K562 (cell line): Measurements from ENCODE around the gene DOLPP1. TPM values are rescaled to one million over a fixed set of nuclear protein-coding genes. Genes with fewer than 3 reads are reported as not detected.

ENCODE experiments used
- ADNP ChIP-seq: fragments of 200-800 bp; sonication (Bioruptor generic); IDR thresholded peaks from 2 replicates; pipeline ENCODE4 v1.6.1; 2016; ENCODE audit warnings: missing genetic modification characterization, missing compliant biosample characterization
- ARID2 ChIP-seq: fragments of 450-650 bp; IDR thresholded peaks from 2 replicates; pipeline ENCODE4 v1.6.1; 2017; ENCODE audit warnings: antibody characterized with exemption, mild to moderate bottlenecking
- BCLAF1 ChIP-seq, 2 experiments: fragments of 450-650 bp in 1 of 2; IDR thresholded peaks; 2 replicates each; pipeline ENCODE4 v1.6.1; 2011 to 2017; ENCODE audit warnings: low read depth in 2 of 2, antibody characterized with exemption in 1 of 2, borderline replicate concordance in 1 of 2, low read length in 1 of 2, mild to moderate bottlenecking in 1 of 2, mixed read lengths in 1 of 2; ENCODE audit not compliant: control insufficient read depth in 1 of 2
- HMG20B ChIP-seq: fragments of 250-450 bp; sonication (Bioruptor Pico); IDR thresholded peaks from 2 replicates; pipeline ENCODE4 v1.5.0; 2021; ENCODE audit warnings: mild to moderate bottlenecking
- HSF4 ChIP-seq: fragments of 250-450 bp; sonication (Bioruptor Pico); IDR thresholded peaks from 2 replicates; pipeline ENCODE4 v2.1.2; 2022; ENCODE audit warnings: mild to moderate bottlenecking, moderate library complexity, borderline replicate concordance
- ID3 ChIP-seq, 2 experiments: fragments of 250-450 bp in 1 of 2; fragments of 450-650 bp in 1 of 2; sonication (Bioruptor Pico) in 1 of 2; IDR thresholded peaks; 2 replicates each; pipeline versions ENCODE4 v1.6.1 to v1.8.0; 2016 to 2021; ENCODE audit warnings: mild to moderate bottlenecking in 2 of 2, moderate library complexity in 2 of 2, missing compliant biosample characterization in 1 of 2, missing genetic modification characterization in 1 of 2
- JUND ChIP-seq, 2 experiments: IDR thresholded peaks; 2 replicates in 1 of 2; 3 replicates in 1 of 2; pipeline ENCODE4 v1.6.1; 2011; ENCODE audit warnings: borderline replicate concordance in 2 of 2, low read depth in 2 of 2, low read length in 2 of 2, improper control_type of control experiment in 1 of 2, missing biosample characterization in 1 of 2, missing genetic modification characterization in 1 of 2, missing genetic modification reagents in 1 of 2
- MTF1 ChIP-seq: fragments of 250-450 bp; sonication (Bioruptor Pico); IDR thresholded peaks from 2 replicates; pipeline ENCODE4 v1.9.0; 2021; ENCODE audit warnings: moderate library complexity, mild to moderate bottlenecking, inconsistent platforms, borderline replicate concordance
- MYNN ChIP-seq, 2 experiments: sonication (generic); formaldehyde crosslinking in 1 of 2; IDR thresholded peaks; 2 replicates each; pipeline versions ENCODE4 v1.5.0 to v1.6.1; 2016 to 2020; ENCODE audit warnings: antibody characterized with exemption in 1 of 2, missing genetic modification reagents in 1 of 2
- NR4A1 ChIP-seq, 2 experiments: fragments of 250-450 bp in 1 of 2; fragments of 450-650 bp in 1 of 2; sonication (Bioruptor Pico) in 1 of 2; IDR thresholded peaks; 2 replicates each; pipeline versions ENCODE4 v1.4.0 to v1.6.1; 2016 to 2020; ENCODE audit warnings: mild to moderate bottlenecking in 2 of 2, missing compliant biosample characterization in 1 of 2, missing genetic modification characterization in 1 of 2, moderate library complexity in 1 of 2
- STAT5A ChIP-seq: IDR thresholded peaks from 2 replicates; pipeline ENCODE4 v1.6.1; 2012; ENCODE audit warnings: low read length, inconsistent platforms, borderline replicate concordance
- TCFL5 ChIP-seq: fragments of 250-450 bp; sonication (Bioruptor Pico); conservative IDR thresholded peaks from 2 replicates; pipeline ENCODE4 v1.6.1; 2021; ENCODE audit warnings: mild to moderate bottlenecking, moderate library complexity, matching md5 sums
- TFAP4 ChIP-seq: sonication (generic); formaldehyde crosslinking; IDR thresholded peaks from 2 replicates; pipeline ENCODE4 v1.8.0; 2022; ENCODE audit warnings: missing genetic modification reagents, mild to moderate bottlenecking, moderate library complexity, borderline replicate concordance
- YY1 ChIP-seq, 3 experiments: IDR thresholded peaks; 2 replicates each; pipeline ENCODE4 v1.6.1; 2011; ENCODE audit warnings: low read length in 2 of 3, mild to moderate bottlenecking in 2 of 3, moderate library complexity in 2 of 3, borderline replicate concordance in 1 of 3, control low read depth in 1 of 3, low read depth in 1 of 3; ENCODE audit not compliant: insufficient read depth in 3 of 3, insufficient replicate concordance in 2 of 3, control insufficient read depth in 1 of 3, insufficient read length in 1 of 3; ENCODE audit errors: extremely low read depth in 1 of 3
- ZFP36 ChIP-seq: fragments of 150-350 bp; IDR thresholded peaks from 2 replicates; pipeline ENCODE4 v1.6.1; 2018; ENCODE audit warnings: low read length, low read depth; ENCODE audit not compliant: partially characterized antibody
- ZNF143 ChIP-seq: sonication (generic); formaldehyde crosslinking; IDR thresholded peaks from 2 replicates; pipeline ENCODE4 v1.9.0; 2022; ENCODE audit warnings: mild to moderate bottlenecking, missing genetic modification reagents
- ZNF175 ChIP-seq: fragments of 200-800 bp; sonication (Bioruptor generic); IDR thresholded peaks from 2 replicates; pipeline ENCODE4 v1.6.1; 2016; ENCODE audit warnings: low read depth, mild to moderate bottlenecking, missing genetic modification characterization, missing compliant biosample characterization
- ZNF282 ChIP-seq: sonication (generic); formaldehyde crosslinking; IDR thresholded peaks from 2 replicates; pipeline ENCODE4 v1.8.1; 2023; ENCODE audit warnings: missing genetic modification reagents
- ZNF707 ChIP-seq: fragments of 250-450 bp; sonication (Bioruptor Pico); conservative IDR thresholded peaks from 2 replicates; pipeline ENCODE4 v1.8.0; 2022; ENCODE audit warnings: inconsistent platforms, mild to moderate bottlenecking, moderate library complexity
- polyA plus RNA-seq, 8 experiments: library from polyadenylated mRNA; depleted of rRNA in 4 of 8; stranded (reverse) in 5 of 8; unstranded in 3 of 8; fragments of >200 nt; fragmentation: Nextera tagmentation in 2 of 8; fragmentation: Illumina TruSeq in 1 of 8; extraction: Ambion mirVana in 2 of 8; extraction: Trizol in 1 of 8; gene quantifications; 2 replicates each; pipeline versions ENCODE4 v1.2.1 to v1.2.3, GENCODE V29; 2011 to 2014; ENCODE audit warnings: inconsistent platforms in 1 of 8, missing spikeins in 1 of 8
- total RNA-seq, 7 experiments: library from RNA; depleted of rRNA in 6 of 7; stranded (reverse); fragments of >200 nt in 6 of 7; fragmentation: Illumina TruSeq in 2 of 7; extraction: Trizol in 2 of 7; gene quantifications; 2 replicates each; pipeline versions ENCODE4 v1.2.1 to v1.2.3, GENCODE V29; 2011 to 2021; ENCODE audit warnings: low replicate concordance in 1 of 7

Gene DOLPP1
- total and polyA plus RNA-seq, 9 of the 15 experiments (the other 6 are each of a cell fraction or from before 2014, with no cell fraction given), result 3.0 to 39.8 (median 30.5) TPM

- TF ChIP-seq MYNN (IDR thresholded peaks at IDR 0.05) (no peak), MYNN (CRISPR knock-in tag; IDR thresholded peaks at IDR 0.05) (no peak), HSF4 (CRISPR knock-in tag) (no peak), ADNP (tag) (no peak), ZNF143 (CRISPR knock-in tag) (no peak), BCLAF1 (IDR thresholded peaks at IDR 0.05; ENCODE audit: borderline replicate concordance in 1 of 2, control insufficient read depth in 1 of 2, low read depth in 2 of 2, low read length in 1 of 2) (no peak), ZNF282 (no peak), JUND (IDR thresholded peaks at IDR 0.05; ENCODE audit: borderline replicate concordance, low read depth, low read length) (peak; percentile 33), JUND (tag; IDR thresholded peaks at IDR 0.05; ENCODE audit: borderline replicate concordance, low read depth, low read length) (no peak), YY1 (IDR thresholded peaks at IDR 0.05; ENCODE audit: borderline replicate concordance in 1 of 3, control insufficient read depth in 1 of 3, extremely low read depth in 1 of 3, insufficient read depth in 3 of 3, insufficient read length in 1 of 3, insufficient replicate concordance in 2 of 3, low read depth in 1 of 3, low read length in 2 of 3) (peak in 2 of 3 experiments; percentile 20 to 28), NR4A1 (CRISPR knock-in tag; IDR thresholded peaks at IDR 0.05) (no peak), NR4A1 (tag; IDR thresholded peaks at IDR 0.05) (no peak), MTF1 (CRISPR knock-in tag) (no peak), STAT5A (no peak), ZNF707 (CRISPR knock-in tag) (no peak), ARID2 (no peak), HMG20B (no peak), TFAP4 (CRISPR knock-in tag) (peak; percentile 79; the same call in 1 of the 2 replicates), ZFP36 (peak; percentile 65), TCFL5 (CRISPR knock-in tag) (no peak), ZNF175 (CRISPR knock-in tag) (no peak), ID3 (CRISPR knock-in tag; IDR thresholded peaks at IDR 0.05) (no peak), ID3 (tag; IDR thresholded peaks at IDR 0.05) (no peak)
These were observed 50.6 kb downstream of the DOLPP1 start (continued) for GRCh38 chr9:129131300-129132145.
